Left cardiac atrium (tissue), 4 donors: Measurements from ENCODE around the gene URB1. TPM values are rescaled to one million over a fixed set of nuclear protein-coding genes. Genes with fewer than 3 reads are reported as not detected.

Experiments
- ATAC-seq, 2 donors: fragments of 200-7000 bp; cut with Tn5 transposase; one replicate each; pipeline ENCODE4 v1.9.1; 2020; ENCODE audit warnings: mild to moderate bottlenecking in 2 of 2, moderate library complexity in 2 of 2
- DNase-seq: peaks from one replicate; pipeline ENCODE4 v3.0.0-alpha.2; 2020
- intact Hi-C, 2 donors: fragments of 100-400 bp; cut with DNase I; formaldehyde crosslinking; loops; one replicate each; pipeline versions ENCODE4 v1.14.1 to v1.15.1; 2022 to 2023
- total RNA-seq, 2 donors: library from RNA; stranded (reverse); fragmentation: NEBNext Ultra II Directional; extraction: Animal tissue kit (Norgen Biotek cat#: 25700); gene quantifications; one replicate each; pipeline ENCODE4 v1.2.1, GENCODE V29; 2021
- donor health status: DM: no; HTN: yes; CAD: no.
- donor health status: DM: no; HTN: yes; CAD: no; lungs with severe emphysema.
- donor health status: DM: yes; HTN: yes; CAD: no.
- donor health status: Dilated cardiomyopathy.

Gene URB1
- total RNA-seq, 2 donors from 2014 or later, result 8.5 to 13.5 TPM

- no peak for ATAC-seq
- DNase-seq, result no peak
- intact Hi-C loops, result no loop called here
Measured at GRCh38 chr21:32350211-32350980, 42.4 kb downstream of the URB1 start.

GRCh38 chr21:32349333-32349944 lies 43.4 kb downstream of the URB1 start:
- intact Hi-C loops, result no loop called here
- DNase-seq (no peak), ATAC-seq (no peak)

- no peak for DNase-seq
- intact Hi-C loops, result no loop called here
- no peak for ATAC-seq
Measured at GRCh38 chr21:32348604-32349332, 44.0 kb downstream of the URB1 start.

- intact Hi-C loops, result no loop called here
- ATAC-seq, result no peak
Measured at GRCh38 chr21:32347977-32348376, 44.8 kb downstream of the URB1 start.

GRCh38 chr21:32347351-32347750 lies 45.5 kb downstream of the URB1 start:
- no peak for DNase-seq
- no peak for ATAC-seq
- intact Hi-C loops, result no loop called here

More at GRCh38 chr21:32347977-32348376, 44.8 kb downstream of the URB1 start:
- DNase-seq, result no peak

GRCh38 chr21:32346951-32347350 lies 45.9 kb downstream of the URB1 start:
- intact Hi-C loops, result no loop called here
- ATAC-seq, result no peak
- DNase-seq, result no peak

- DNase-seq (no peak), ATAC-seq (no peak)
Measured at GRCh38 chr21:32340863-32341848, 51.7 kb downstream of the URB1 start.

GRCh38 chr21:32338209-32338921 lies 54.4 kb downstream of the URB1 start:
- DNase-seq (no peak), ATAC-seq (no peak)
- intact Hi-C loops, result no loop called here

More at GRCh38 chr21:32340863-32341848, 51.7 kb downstream of the URB1 start:
- intact Hi-C loops, result no loop called here

- ATAC-seq (peak in 1 of 2 donors; percentile 10), DNase-seq (no peak)
- intact Hi-C loops, result no loop called here
Measured at GRCh38 chr21:32337206-32337605, 55.6 kb downstream of the URB1 start.

- intact Hi-C loops, result no loop called here
- ATAC-seq, result peak in 1 of 2 donors; percentile 56
- DNase-seq, result no peak
Measured at GRCh38 chr21:32336711-32337110, 56.1 kb downstream of the URB1 start.

- ATAC-seq, result peak; percentile 50 to 72
- intact Hi-C loops, result no loop called here
- no peak for DNase-seq
Measured at GRCh38 chr21:32335601-32336575, 56.9 kb downstream of the URB1 start.

- intact Hi-C loops, result no loop called here
- ATAC-seq (peak in 1 of 2 donors; percentile 66), DNase-seq (no peak)
Measured at GRCh38 chr21:32334980-32335531, 57.8 kb downstream of the URB1 start.

- no peak for DNase-seq
- no peak for ATAC-seq
- intact Hi-C loops, result no loop called here
Measured at GRCh38 chr21:32333953-32334673, 58.7 kb downstream of the URB1 start.

- ATAC-seq (no peak), DNase-seq (no peak)
- intact Hi-C loops, result no loop called here
Measured at GRCh38 chr21:32332463-32332951, 60.3 kb downstream of the URB1 start.

GRCh38 chr21:32331444-32332305 lies 61.1 kb downstream of the URB1 start:
- no peak for ATAC-seq
- intact Hi-C loops, result no loop called here
- DNase-seq, result no peak
